BE2C (cell line): Measurements from ENCODE around the gene ZNF608.

Experiments used
- DNase-seq: peaks from one replicate; pipeline ENCODE4 v3.0.0-alpha.2; 2020
- H3K27me3 ChIP-seq: fragments of 250-450 bp; sonication (Bioruptor Pico); 2 replicates; pipeline ENCODE4 v1.5.1; 2020; ENCODE audit warnings: mild to moderate bottlenecking
- H3K36me3 ChIP-seq: fragments of 250-450 bp; sonication (Bioruptor Pico); 2 replicates; pipeline ENCODE4 v1.5.1; 2020; ENCODE audit warnings: mild to moderate bottlenecking
- H3K4me1 ChIP-seq: fragments of 250-450 bp; sonication (Bioruptor Pico); 2 replicates; pipeline ENCODE4 v1.5.1; 2020
- H3K4me3 ChIP-seq: 2 replicates; pipeline ENCODE4 v1.5.1; 2011; ENCODE audit warnings: low read depth, low read length
- H3K9me3 ChIP-seq: fragments of 250-450 bp; sonication (Bioruptor Pico); 2 replicates; pipeline ENCODE4 v1.5.1; 2020
- TF ChIP-seq, protein P1 (sequence below): IDR thresholded peaks from 2 replicates; pipeline ENCODE4 v1.5.1; 2012; ENCODE audit warnings: mild to moderate bottlenecking, low read depth, low read length

ZNF608 gene

DNA sequence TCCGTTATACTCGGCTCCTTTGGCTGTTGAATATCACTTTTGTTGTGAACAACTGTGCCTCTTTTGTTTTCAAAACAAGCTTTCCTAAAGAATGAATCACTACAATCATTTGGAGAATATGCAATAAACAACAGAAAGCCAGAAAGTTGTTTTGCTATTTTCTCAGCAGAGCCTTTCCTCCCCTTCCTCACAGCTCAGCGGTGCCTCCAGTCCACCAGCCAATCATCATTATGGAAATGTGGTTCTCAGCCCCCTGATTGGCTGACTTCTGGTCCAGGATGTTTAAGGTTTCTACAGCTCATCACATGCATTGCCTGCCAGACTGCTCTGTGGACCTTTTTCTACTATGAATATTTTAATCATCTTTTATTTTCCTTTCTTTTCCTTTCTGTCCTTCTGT lies 9.1 kb upstream of the ZNF608 start:
- H3K4me1 ChIP-seq = peaks cover 9% of the 10 kb centered on the region
- H3K27me3 ChIP-seq = no peaks in the 10 kb centered on the region
- no peaks in the 10 kb centered on the region for H3K36me3 ChIP-seq
- TF ChIP-seq, protein P1, sequence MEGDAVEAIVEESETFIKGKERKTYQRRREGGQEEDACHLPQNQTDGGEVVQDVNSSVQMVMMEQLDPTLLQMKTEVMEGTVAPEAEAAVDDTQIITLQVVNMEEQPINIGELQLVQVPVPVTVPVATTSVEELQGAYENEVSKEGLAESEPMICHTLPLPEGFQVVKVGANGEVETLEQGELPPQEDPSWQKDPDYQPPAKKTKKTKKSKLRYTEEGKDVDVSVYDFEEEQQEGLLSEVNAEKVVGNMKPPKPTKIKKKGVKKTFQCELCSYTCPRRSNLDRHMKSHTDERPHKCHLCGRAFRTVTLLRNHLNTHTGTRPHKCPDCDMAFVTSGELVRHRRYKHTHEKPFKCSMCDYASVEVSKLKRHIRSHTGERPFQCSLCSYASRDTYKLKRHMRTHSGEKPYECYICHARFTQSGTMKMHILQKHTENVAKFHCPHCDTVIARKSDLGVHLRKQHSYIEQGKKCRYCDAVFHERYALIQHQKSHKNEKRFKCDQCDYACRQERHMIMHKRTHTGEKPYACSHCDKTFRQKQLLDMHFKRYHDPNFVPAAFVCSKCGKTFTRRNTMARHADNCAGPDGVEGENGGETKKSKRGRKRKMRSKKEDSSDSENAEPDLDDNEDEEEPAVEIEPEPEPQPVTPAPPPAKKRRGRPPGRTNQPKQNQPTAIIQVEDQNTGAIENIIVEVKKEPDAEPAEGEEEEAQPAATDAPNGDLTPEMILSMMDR = no peak
- H3K9me3 ChIP-seq = no peaks in the 10 kb centered on the region
- H3K4me3 ChIP-seq = no peak overlapping the region
- peak; percentile 49 for DNase-seq

GRCh38 chr5:124755041-124755440 lies 8.6 kb upstream of the ZNF608 start:
- Histone ChIP-seq H3K4me1 (peaks cover 7% of the 10 kb centered on the region), H3K4me3 (no peak overlapping the region), H3K9me3 (no peaks in the 10 kb centered on the region), H3K36me3 (no peaks in the 10 kb centered on the region), H3K27me3 (no peaks in the 10 kb centered on the region)
- TF ChIP-seq, protein P1 = no peak
- no peak for DNase-seq

DNA sequence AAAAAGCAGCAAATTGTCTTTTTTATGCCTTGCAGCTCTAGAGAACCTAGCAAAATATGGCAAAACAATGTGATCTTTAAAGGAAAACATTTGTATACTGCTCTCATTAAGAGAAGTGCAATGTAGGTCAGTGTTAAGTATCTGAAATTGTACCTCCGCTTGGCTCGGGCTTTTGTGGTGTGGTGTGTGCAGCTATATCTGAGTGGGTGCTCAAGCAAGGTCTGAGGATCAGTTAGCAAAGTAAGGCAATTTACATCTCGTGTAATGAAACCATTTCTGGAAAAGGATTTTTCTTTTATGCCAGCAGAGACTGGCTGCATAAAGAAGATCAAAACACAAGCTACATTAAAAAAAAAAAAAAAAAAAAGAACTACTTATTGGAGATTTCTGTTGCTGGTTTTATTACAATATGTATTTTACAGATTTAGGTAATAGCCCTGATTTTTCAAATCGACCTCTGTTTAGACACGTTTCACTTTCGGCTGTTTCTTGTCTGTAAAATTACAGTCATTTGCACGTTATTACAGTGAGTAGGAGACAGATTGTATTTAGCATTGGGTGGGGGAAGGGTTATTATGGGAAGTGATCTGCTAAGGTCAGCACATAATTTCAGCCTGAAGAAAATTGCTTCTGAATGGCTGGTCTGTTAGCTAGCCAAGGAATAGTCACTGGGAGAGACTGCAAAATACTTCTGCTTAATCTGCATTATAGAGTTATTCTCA lies 7.9 kb upstream of the ZNF608 start:
- H3K4me1 ChIP-seq = peaks cover 6% of the 10 kb centered on the region
- peak overlapping the region; percentile 12 for H3K4me3 ChIP-seq

GRCh38 chr5:124752854-124753720 lies 6.6 kb upstream of the ZNF608 start:
- DNase-seq = no peak
- H3K4me3 ChIP-seq = no peak overlapping the region
- TF ChIP-seq, protein P1 = no peak
- H3K9me3 ChIP-seq = no peaks in the 10 kb centered on the region
- peaks cover 6% of the 10 kb centered on the region for H3K4me1 ChIP-seq
- H3K27me3 ChIP-seq = no peaks in the 10 kb centered on the region
- H3K36me3 ChIP-seq = no peaks in the 10 kb centered on the region

More for the DNA sequence above, 7.9 kb upstream of the ZNF608 start:
- DNase-seq = no peak
- no peaks in the 10 kb centered on the region for H3K36me3 ChIP-seq
- TF ChIP-seq, protein P1 = no peak
- H3K27me3 ChIP-seq = no peaks in the 10 kb centered on the region
- H3K9me3 ChIP-seq = no peaks in the 10 kb centered on the region

- no peaks in the 10 kb centered on the region for H3K9me3 ChIP-seq
- H3K4me1 ChIP-seq = peaks cover 6% of the 10 kb centered on the region
- no peaks in the 10 kb centered on the region for H3K36me3 ChIP-seq
- no peaks in the 10 kb centered on the region for H3K27me3 ChIP-seq
- H3K4me3 ChIP-seq = no peak overlapping the region
- TF ChIP-seq, protein P1 = no peak
- DNase-seq = no peak
These were observed 4.6 kb upstream of the ZNF608 start for GRCh38 chr5:124751031-124751430.
